NCI-H748 (cell line): Measurements from ENCODE around the gene TNFRSF13B.
A peak's percentile ranks its signal among the peaks of the same experiment; 100 is the strongest.
"Not testable (repeated sequence)": the region's sequence is repeated elsewhere in the genome, so short reads cannot be mapped to it uniquely, and the experiment has no call there.

Experiments
- DNase-seq: peaks from one replicate; lab custom pipeline; 2025; ENCODE audit not compliant: unreplicated experiment; lab: John Stamatoyannopoulos, UW

Gene TNFRSF13B

GRCh38 chr17:16987066-16987829, 15.3 kb upstream of the TNFRSF13B start:
- no peak for DNase-seq

DNA sequence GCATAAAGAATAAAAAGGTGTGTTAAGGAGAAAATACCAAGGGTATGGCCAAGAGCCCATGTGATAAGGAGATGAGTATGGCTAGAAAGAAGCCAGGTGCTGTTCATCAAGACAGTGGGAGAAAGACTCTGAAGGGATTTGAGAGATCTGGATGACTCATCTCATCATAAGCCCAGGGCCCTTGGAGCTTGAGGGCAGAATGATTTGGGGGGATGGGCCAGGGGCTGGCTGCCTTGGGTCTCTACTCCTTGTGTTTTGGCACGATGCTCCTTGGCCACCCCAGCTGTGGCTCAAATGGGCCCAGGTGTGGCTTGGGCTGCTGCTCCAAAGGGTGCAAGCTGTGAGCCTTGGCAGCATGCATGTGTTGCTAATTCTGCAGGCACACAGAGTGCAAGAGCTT, 14.5 kb upstream of the TNFRSF13B start:
- no peak for DNase-seq

- DNase-seq = no peak
Observed at GRCh38 chr17:16981928-16982327, 10.0 kb upstream of the TNFRSF13B start.

- peak; percentile 75 for DNase-seq
Observed at GRCh38 chr17:16980813-16981731, 9.2 kb upstream of the TNFRSF13B start.

DNA sequence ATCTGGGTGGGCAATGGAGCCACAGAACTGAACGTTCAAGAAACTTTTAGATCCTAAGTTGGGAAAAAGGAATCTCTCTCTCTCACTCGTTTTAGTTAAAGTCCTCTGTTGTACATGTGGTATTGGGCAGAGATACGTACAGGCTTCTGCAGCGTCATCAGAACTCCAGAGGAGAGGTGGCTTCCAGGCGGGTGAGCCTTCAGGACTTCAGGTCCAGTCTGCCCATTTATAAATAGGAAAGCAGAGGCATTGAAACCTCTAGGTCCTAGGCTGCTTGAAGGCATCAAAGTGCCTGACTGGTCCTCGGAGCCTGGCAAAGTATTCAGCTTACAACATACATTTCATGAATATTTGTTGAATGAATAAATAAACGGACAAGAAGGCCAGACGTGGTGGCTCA, 8.1 kb upstream of the TNFRSF13B start:
- no peak for DNase-seq

DNA sequence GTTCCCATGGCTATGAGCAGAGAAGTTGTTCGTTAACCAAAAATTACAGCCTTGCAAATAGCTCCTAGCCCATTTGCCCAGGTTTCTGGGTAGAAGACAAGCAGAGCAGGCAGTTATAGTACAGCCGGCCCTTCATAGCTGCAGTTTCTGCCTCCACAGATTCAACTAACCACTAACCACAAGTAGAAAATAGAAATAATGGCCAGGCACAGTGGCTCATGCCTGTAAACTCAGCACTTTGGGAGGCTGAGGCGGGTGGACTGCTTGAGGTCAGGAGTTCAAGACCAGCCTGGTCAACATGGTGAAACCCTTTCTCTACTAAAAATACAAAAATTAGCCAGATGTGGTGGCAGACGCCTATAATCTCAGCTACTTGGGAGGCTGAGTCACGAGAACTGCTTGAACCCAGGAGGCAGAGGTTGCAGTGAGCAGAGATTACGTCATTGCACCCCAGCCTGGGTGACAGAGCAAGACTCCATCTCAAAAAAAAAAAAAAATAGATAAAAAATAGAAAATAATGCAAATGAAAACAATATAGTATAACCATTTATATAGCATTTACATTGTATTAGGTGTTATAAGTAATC, 7.4 kb upstream of the TNFRSF13B start:
- DNase-seq = not testable (repeated sequence)

DNA sequence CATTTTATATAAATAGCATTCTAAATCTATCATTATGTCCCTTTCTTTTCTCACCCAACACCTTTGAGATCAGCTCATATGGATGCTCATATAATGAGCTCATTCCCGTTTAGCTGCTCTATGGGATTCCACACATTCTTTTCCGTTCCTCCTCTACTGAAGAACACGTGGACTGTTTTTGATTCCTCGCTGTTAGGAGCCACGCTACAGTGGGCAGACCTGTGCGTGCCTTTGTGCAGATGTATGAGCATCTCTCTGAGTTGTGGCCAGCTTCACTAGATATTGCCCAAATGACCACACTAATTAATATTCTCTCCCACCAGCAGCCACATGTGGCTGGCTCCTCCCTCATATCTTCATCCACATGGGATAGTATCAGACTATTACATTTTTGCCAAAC, 6.0 kb upstream of the TNFRSF13B start:
- no peak for DNase-seq

DNA sequence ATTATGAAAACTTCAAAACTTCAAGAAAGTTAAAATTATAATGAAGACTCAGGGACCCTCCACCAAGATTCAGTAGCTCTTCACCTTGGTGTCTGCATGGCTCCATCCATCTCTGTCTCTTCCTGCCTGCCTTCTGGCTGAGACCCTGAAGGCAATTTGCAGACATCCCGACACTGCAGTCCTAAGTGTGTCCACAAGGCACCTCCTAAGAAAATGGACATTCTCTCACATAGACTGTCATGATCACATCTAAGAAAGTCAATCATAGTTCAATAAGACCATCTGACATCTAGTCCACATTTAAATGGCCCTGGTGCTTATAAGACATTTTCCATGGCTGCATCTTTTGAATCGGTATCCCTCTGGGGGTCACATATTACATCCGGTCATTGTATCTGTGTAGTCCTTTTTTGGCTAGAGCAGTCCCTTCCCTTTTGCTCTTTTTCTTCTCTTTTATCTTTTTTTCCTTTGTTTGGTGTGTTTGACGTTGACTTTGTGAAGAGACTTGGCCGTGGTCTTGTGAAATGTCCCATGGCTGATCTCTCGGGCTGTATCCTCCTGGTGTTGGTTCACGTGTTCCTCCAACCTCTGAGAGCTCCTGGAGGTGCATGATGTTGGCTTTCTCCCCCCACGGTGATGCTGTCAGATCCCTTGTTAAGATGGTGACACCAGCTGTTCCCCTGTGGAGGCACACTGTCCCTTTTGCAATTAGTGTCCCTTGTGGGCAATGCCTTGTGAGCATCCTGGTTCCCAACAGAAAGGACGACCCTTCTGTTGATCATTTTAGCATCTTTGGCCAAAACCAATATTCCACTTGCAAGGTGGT, 5.0 kb upstream of the TNFRSF13B start:
- no peak for DNase-seq

GRCh38 chr17:16975744-16976625, 4.1 kb upstream of the TNFRSF13B start:
- no peak for DNase-seq

DNA sequence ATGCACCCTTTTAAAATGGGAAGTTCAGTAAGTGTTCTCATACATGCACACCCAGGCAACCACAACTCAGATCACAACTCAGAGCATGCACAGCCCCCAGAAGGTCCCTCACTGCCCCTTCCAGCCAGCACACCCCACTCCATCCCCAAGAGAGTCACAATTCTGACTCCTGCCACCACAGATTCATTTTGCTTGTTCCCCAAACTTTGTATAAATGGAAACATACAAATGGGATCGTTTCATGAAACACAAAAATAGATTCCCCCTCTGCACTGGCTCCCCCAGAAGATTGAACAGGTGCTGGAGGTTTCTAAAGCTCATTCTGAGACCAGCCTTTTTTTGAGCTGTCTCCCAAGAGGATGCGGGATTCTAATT, 3.3 kb upstream of the TNFRSF13B start:
- DNase-seq = no peak

DNA sequence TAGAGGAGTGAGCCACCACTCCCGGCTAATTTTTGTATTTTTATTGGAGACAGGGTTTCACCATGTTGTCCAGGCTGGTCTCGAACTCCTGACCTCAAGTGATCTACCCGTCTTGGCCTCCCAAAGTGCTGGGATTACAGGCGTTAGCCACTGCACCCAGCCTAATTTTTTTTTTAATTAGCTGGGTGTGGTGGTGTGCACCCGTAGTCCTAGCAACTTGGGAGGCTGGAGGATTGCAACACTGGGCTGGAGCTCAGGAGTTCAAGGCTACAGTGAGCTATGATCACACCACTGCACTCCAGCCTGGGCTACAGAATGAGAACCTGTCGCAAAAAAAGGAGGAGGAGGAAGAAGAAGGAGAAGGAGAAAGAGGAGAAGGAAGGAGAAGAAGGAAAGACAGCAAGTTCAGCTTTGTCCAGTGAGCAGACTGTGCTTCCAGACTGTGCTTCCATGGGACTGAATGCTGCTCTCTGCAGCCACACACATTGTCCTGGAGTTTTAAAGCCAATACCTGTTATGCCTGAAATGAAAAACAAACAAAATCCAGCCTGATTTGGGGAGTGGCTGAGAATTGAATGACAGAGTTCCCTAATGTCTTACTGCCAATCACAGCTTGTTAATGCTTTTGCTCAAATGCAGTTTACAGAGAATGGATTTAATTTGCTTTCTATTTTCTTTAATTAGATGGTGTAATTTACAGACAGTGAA, 2.8 kb upstream of the TNFRSF13B start:
- DNase-seq = peak; percentile 69

DNA sequence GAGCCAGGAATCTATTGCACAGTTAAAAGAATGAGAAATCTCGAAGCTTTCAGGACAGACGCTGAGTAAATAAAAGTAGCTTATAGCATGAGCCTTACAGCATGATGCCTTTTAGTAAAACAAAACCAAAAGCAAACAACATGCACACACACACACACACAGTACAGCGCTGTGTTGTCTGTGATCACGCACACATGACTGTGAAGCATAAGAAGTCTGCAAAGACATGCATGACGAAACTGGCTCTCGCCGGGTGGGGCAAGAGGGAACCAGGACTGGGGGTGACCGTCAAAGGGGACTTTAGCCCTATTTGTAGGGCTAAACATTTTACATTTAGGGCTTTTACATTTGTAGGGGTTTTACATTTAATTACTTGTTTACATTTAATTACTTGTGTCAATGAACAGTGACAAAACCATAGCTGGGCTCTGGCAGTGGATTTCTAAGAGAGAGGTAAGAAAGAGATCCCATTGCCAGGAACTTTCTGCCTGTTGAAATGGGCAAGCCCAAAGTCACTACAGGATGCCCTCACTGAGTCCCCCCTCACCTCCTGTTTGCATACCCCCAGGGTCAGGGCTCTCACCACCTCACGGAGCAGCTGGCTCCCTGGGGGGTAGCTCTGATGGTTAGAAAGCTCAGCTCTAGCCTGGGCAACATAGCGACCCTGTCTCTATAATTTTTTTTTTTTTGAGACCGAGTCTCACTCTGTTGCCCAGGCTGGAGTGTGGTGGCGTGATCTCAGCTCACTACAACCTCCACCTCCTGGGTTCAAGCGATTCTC, 2.0 kb upstream of the TNFRSF13B start:
- peak; percentile 73 for DNase-seq

- not testable (repeated sequence) for DNase-seq
Observed at GRCh38 chr17:16973043-16973442, 1.1 kb upstream of the TNFRSF13B start.

GRCh38 chr17:16972346-16972745, 428 bp upstream of the TNFRSF13B start:
- no peak for DNase-seq

DNA sequence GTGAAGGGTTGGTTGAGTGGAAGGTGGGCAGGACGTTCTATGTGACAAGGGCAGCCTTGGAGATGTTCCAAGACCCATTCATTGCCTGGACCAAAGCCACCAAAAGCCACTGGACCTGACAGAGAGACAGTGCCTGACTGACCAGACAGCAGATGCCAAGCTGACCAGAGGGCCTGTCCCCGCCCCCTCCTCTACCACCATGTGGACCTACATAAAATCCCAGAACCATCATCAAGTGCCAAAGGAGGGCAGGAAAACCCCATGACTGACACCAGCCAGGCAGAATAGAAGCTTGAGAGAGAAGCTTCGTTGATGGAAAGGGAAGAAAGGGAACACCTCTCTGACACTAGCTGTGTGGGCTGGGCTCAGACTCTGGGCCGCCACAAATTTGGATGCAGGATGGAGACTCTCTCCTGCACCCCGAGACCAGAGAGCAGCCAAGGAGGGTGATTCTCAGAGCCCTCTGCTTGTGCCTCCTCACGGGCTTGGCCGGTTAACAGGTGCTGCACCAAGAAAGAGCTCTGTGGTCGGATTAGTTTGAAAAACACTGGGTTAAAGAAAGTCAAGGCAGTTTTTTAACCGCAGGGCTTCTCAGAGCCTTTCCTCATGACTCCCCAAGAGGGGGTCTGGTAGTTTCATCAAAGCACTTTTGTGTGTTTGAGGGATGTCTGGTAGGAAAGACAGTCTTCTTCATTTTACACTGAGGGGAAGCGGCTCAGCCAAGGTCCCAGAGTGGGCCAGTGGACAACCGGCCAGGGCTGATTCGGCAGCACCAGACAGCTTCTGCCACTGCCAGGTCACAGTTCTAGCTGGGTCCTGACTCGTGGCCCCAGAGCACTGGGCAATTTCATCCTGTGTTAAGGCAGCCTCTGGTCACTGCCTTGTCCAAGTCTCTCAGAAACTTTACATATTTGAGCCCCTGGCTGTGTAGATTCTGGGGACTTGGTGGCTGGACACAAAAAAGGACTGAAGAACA, 1.7 kb downstream of the TNFRSF13B start:
- no peak for DNase-seq

GRCh38 chr17:16968786-16969185, 3.1 kb downstream of the TNFRSF13B start:
- DNase-seq = no peak

- no peak for DNase-seq
Observed at GRCh38 chr17:16962804-16963203, 9.1 kb downstream of the TNFRSF13B start.
